GM08714 (cell line): ENCODE results near the gene MAP3K9.

Experiments
- H3K4me3 ChIP-seq: fragments of 200-500 bp; sonication (Bioruptor generic); 2 replicates; pipeline ENCODE4 v1.5.1; 2014; ENCODE audit warnings: mild to moderate bottlenecking, low read length, inconsistent platforms
- ZNF274 ChIP-seq: IDR thresholded peaks from 2 replicates; pipeline ENCODE4 v1.6.1; 2012; ENCODE audit warnings: mild to moderate bottlenecking, low read depth, low read length

The MAP3K9 gene

DNA sequence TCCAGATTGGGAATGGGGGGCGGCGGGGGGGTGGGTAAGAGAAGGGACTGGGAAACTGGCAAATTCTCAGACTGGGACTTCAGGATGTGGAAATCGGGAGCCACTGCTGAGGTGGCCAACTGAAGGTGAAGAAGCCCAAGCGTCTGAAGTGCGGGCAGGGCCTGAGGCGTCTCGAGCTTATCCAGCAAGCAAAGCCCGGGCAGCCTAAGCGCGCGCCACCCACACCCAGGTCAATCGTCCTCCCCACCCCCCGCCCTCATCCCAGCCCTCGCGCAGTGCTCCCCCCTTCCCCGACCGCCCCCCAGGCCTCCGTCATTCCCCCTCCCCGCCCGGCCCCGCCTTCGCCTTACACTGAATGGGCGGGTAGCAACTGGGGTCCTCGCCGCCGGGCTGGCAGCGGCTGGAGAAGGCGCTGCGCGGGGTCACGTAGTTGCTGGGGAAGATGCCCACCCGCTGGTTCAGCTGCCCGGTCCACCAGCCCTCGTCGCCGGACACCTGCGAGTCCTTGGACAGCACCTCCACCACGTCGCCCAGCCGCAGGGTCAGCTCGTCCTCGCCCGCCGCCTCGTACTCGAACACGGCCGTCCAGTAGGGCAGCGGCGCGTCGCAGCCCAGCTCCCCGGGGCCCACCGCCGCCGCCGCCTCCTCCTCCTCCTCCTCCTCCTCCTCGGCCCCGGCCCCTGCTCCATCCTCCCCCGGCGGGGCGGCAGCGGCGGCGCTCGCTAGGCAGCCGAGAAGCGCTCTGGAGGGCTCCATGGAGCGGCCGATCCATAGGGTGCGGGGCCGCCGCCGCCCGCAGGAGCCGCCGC lies 693 bp downstream of the MAP3K9 start:
- no peak for TF ChIP-seq ZNF274
- H3K4me3 ChIP-seq = peak overlapping the region; percentile 91

GRCh38 chr14:70807898-70808415 lies 1.4 kb downstream of the MAP3K9 start:
- no peak for TF ChIP-seq ZNF274
- peak overlapping the region; percentile 91 for H3K4me3 ChIP-seq

DNA sequence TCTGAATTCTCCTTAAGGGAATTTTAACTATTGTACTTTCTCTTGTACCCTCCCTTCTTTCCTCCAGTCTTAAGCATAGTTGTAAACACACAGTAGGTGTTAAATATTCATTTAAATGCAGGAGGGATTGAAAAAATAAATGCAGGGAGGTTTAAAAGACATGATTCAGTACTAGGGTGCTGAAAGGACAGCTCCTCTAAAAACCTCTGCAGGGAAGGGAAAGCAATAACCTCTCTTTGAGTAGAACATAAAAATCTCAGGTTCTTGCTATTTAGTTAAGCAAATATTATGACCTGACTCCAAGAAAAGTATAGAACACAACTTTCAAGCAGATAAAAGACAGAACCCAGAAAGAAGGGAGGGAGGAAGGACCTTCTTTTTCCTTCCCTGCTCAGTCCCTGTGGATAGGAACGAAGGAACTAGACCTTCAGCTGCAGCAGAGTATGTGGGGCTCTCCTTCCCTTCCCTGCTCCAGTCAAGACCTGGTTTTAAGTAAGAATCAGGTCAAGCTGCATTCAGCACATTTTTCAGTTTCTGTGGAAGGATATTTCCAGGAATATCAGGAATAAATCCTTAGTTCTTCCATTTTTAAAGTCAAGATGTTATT lies 4.7 kb downstream of the MAP3K9 start:
- no peak for TF ChIP-seq ZNF274
- H3K4me3 ChIP-seq = no peak overlapping the region

DNA sequence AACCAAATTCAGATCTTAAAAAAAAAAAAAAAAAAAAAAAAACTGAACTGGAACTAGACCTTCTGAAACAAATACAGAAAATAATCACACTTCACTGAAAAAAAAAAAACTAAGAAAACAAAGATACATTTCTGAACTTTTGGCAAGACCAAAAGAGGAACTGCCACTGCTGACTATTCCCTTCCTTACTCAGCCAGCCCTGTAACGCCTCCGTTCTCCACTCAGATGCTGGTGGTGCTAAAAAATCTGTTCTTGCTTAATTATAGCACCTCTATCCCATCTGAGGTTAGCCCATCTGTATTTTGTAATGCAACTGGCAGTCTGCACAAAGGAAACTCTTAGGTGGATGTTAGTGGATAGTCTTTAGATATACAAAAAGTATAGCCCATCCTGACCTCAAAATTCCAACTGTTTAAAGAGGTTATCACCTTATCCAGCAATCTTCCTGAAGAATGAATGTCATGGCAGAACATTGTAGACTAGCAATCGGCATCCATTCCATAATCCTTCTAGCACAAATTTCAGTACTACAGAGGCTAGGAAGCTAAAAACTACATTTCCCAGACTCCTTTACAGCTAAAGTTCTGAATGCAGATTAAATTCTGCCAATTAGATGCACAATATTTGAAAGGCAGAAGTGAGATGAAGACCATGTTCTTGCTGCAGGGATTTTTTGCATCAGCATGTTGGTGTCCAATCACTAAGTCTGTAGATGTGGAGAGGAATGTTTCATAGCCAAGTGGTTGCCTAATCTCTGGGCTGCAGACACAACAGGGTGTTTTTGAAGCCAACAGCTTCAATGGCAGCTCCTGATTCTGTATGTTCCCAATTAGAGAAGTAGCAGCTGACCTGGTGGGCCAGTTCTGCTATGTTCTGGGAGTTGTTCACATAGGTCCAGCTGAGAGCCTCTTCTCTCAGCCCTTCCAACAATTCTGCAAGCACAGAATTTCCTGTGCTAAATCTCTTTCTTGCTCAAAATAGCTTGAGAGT lies 5.7 kb downstream of the MAP3K9 start:
- no peak for TF ChIP-seq ZNF274
- H3K4me3 ChIP-seq = no peak overlapping the region

DNA sequence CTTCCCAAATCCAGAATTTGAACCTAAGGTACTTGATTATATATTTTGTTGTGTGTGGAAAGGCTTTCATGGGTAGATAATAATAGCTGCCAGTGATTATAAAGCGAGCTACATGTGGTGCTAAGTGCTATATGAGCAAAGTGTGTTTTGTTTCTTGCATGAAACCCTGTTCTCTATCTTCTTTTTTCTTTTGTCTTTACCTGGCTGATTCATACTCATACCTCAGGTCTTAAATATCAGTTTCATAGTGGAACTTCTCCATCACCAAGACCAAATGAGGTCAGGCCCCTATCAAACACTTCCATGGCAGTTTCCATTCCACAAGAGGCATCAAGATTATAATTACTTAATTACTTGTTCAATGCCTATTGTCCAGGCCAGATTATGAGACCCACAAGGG lies 6.9 kb downstream of the MAP3K9 start:
- H3K4me3 ChIP-seq = no peak overlapping the region
- TF ChIP-seq ZNF274 = no peak

GRCh38 chr14:70801836-70802235 lies 7.5 kb downstream of the MAP3K9 start:
- no peak for TF ChIP-seq ZNF274

GRCh38 chr14:70796551-70796950 lies 12.8 kb downstream of the MAP3K9 start:
- no peak overlapping the region for H3K4me3 ChIP-seq
- TF ChIP-seq ZNF274 = no peak

More at GRCh38 chr14:70801836-70802235, 7.5 kb downstream of the MAP3K9 start:
- H3K4me3 ChIP-seq = no peak overlapping the region

DNA sequence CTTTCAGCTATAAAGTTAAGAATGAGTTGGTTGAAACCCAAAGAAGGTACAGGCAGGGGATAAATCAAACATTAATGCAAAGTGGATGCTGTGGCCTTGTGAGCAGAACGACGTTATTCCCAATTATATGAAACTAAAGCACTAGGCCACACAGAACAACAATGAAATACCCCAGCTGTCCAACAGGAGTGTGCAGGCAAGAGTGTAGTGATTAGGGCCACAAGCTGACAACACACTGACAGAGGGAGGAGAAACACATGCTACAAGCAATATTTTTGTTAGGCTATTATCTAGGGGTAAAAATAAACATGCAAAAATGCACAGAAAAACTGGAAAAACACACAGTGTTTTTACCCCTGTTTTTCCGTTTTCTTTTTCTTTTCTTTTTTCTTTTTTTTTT lies 15.0 kb downstream of the MAP3K9 start:
- TF ChIP-seq ZNF274 = no peak
- H3K4me3 ChIP-seq = no peak overlapping the region

DNA sequence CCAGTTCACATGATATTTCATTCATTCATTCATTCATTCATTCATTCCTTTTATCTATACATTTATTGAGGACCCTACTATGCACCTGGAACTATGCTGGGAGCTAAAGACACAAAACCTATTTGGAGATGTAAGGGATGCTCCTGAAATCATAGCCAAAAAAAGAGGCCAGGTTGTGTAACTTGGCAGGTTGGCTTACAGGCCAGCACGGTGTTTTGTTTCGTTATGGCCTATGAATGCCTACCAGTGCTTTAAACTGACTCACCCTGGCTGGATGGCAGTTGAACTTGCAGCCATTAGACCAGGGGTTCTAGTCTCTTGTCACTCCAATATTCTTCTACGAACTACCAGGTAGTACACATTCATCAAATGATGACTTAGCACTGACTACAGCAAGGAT lies 15.7 kb downstream of the MAP3K9 start:
- no peak overlapping the region for H3K4me3 ChIP-seq
- no peak for TF ChIP-seq ZNF274

- TF ChIP-seq ZNF274 = no peak
- H3K4me3 ChIP-seq = no peak overlapping the region
These were observed 16.4 kb downstream of the MAP3K9 start for GRCh38 chr14:70792939-70793338.

DNA sequence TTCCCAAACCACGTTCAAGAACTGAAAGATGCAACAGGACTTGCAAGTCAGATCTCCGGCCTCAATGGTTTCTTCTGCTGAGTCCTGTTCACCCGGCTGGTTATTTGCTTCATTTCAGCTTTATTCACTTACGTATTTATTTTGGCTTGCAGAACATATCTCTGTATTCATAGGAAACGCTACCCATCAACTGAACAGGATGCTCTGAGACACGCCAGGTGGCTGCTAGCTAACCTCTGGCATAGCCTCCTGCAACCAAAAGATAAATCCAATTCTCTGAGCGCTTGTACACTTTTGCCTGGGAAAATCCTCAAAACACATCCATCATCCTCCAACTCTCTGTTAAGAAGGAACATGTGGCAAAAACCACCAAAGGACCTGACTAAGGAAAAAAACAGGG lies 17.3 kb downstream of the MAP3K9 start:
- H3K4me3 ChIP-seq = no peak overlapping the region
- TF ChIP-seq ZNF274 = no peak

- TF ChIP-seq ZNF274 = no peak
- no peak overlapping the region for H3K4me3 ChIP-seq
These were observed 19.4 kb downstream of the MAP3K9 start for GRCh38 chr14:70789961-70790360.

- no peak for TF ChIP-seq ZNF274
- no peak overlapping the region for H3K4me3 ChIP-seq
These were observed 20.0 kb downstream of the MAP3K9 start for GRCh38 chr14:70789361-70789760.

DNA sequence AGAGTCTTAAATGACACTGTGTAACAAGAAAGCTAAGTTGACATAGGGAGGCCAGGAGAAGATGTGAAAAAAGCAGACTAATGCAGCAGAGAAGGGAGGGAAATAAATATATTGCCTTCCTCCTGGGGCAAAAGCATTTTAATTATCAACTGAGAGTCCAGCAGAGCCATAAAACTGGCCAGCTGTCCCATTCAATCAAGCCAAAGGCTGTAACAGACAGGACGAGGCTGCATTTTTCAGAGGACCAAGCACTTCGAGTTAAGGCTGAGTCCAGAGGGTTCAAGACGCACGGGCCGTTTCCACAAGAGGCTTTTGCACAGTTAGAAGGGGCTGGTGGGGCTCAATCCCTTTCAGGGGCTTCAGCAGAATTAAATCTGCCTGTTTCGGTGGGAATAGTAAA lies 20.4 kb downstream of the MAP3K9 start:
- no peak for TF ChIP-seq ZNF274
- no peak overlapping the region for H3K4me3 ChIP-seq
